ENCODE data around the gene C1orf35.

DNA sequence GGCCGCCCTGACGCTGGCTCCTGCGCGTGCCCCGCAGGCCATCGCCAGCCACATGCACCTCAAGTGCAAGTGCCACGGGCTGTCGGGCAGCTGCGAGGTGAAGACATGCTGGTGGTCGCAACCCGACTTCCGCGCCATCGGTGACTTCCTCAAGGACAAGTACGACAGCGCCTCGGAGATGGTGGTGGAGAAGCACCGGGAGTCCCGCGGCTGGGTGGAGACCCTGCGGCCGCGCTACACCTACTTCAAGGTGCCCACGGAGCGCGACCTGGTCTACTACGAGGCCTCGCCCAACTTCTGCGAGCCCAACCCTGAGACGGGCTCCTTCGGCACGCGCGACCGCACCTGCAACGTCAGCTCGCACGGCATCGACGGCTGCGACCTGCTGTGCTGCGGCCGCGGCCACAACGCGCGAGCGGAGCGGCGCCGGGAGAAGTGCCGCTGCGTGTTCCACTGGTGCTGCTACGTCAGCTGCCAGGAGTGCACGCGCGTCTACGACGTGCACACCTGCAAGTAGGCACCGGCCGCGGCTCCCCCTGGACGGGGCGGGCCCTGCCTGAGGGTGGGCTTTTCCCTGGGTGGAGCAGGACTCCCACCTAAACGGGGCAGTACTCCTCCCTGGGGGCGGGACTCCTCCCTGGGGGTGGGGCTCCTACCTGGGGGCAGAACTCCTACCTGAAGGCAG lies 44.0 kb downstream of the C1orf35 start:
- TF ChIP-seq, protein P1, sequence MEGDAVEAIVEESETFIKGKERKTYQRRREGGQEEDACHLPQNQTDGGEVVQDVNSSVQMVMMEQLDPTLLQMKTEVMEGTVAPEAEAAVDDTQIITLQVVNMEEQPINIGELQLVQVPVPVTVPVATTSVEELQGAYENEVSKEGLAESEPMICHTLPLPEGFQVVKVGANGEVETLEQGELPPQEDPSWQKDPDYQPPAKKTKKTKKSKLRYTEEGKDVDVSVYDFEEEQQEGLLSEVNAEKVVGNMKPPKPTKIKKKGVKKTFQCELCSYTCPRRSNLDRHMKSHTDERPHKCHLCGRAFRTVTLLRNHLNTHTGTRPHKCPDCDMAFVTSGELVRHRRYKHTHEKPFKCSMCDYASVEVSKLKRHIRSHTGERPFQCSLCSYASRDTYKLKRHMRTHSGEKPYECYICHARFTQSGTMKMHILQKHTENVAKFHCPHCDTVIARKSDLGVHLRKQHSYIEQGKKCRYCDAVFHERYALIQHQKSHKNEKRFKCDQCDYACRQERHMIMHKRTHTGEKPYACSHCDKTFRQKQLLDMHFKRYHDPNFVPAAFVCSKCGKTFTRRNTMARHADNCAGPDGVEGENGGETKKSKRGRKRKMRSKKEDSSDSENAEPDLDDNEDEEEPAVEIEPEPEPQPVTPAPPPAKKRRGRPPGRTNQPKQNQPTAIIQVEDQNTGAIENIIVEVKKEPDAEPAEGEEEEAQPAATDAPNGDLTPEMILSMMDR (IDR thresholded peaks at IDR 0.05; ENCODE audit: low read depth, low read length) = no peak
- no peak for TF ChIP-seq EZH2phosphoT487 (IDR thresholded peaks at IDR 0.05; ENCODE audit: low read depth)
